HG02610 (cell line): ENCODE data around the gene TTLL8.

ENCODE experiments used
- ATAC-seq: cut with Tn5 transposase; IDR thresholded peaks from one replicate; pipeline ENCODE4 v1.9.1; 2021; ENCODE audit warnings: mild to moderate bottlenecking, moderate library complexity; ENCODE audit not compliant: unreplicated experiment

Gene TTLL8

GRCh38 chr22:50083462-50084079, 25.5 kb upstream of the TTLL8 start:
- ATAC-seq = no peak

- ATAC-seq = no peak
Observed at GRCh38 chr22:50082961-50083461, 24.9 kb upstream of the TTLL8 start.

GRCh38 chr22:50082197-50082715, 24.2 kb upstream of the TTLL8 start:
- no peak for ATAC-seq

GRCh38 chr22:50081426-50082196, 23.5 kb upstream of the TTLL8 start:
- no peak for ATAC-seq

GRCh38 chr22:50080077-50080465, 22.0 kb upstream of the TTLL8 start:
- ATAC-seq = no peak

- no peak for ATAC-seq
Observed at GRCh38 chr22:50078761-50079160, 20.7 kb upstream of the TTLL8 start.

- no peak for ATAC-seq
Observed at GRCh38 chr22:50078246-50078645, 20.1 kb upstream of the TTLL8 start.

GRCh38 chr22:50076646-50077535, 18.8 kb upstream of the TTLL8 start:
- ATAC-seq = no peak

- ATAC-seq = no peak
Observed at GRCh38 chr22:50074551-50075530, 16.7 kb upstream of the TTLL8 start.

- ATAC-seq = no peak
Observed at GRCh38 chr22:50074056-50074455, 16.0 kb upstream of the TTLL8 start.

- no peak for ATAC-seq
Observed at GRCh38 chr22:50072714-50073538, 14.8 kb upstream of the TTLL8 start.

- no peak for ATAC-seq
Observed at GRCh38 chr22:50072167-50072555, 14.1 kb upstream of the TTLL8 start.

- ATAC-seq = no peak
Observed at GRCh38 chr22:50071432-50072166, 13.5 kb upstream of the TTLL8 start.

- ATAC-seq = no peak
Observed at GRCh38 chr22:50070366-50070765, 12.3 kb upstream of the TTLL8 start.

- ATAC-seq = no peak
Observed at GRCh38 chr22:50068096-50068495, 10.0 kb upstream of the TTLL8 start.

GRCh38 chr22:50067244-50067643, 9.1 kb upstream of the TTLL8 start:
- no peak for ATAC-seq

GRCh38 chr22:50064453-50064852, 6.4 kb upstream of the TTLL8 start:
- no peak for ATAC-seq

GRCh38 chr22:50063589-50064393, 5.7 kb upstream of the TTLL8 start:
- no peak for ATAC-seq
